Activated T-helper 2 cell treated with anti-CD3 and anti-CD28 coated beads, Interferon-gamma antibody, Interleukin-2, Interleukin-4, amounts not matched to agents 10 μg/mL and 5 μg/mL and 100 μg/mL, durations not matched to agents 14 hours and 24 hours and 36 hours (primary cell): ENCODE data around the gene CEP95. TPM values are rescaled to one million over a fixed set of nuclear protein-coding genes. Genes with fewer than 3 reads are reported as not detected.

Experiments used
- DNase-seq: peaks from one replicate; pipeline ENCODE4 v3.0.0; 2021; ENCODE audit warnings: low spot score
- H3K27ac Mint-ChIP-seq: one replicate; pipeline ENCODE4 v1.8.0; 2021; ENCODE audit warnings: mixed read lengths
- H3K27me3 Mint-ChIP-seq: one replicate; pipeline ENCODE4 v1.8.0; 2021; ENCODE audit warnings: low read depth, mixed read lengths
- H3K36me3 Mint-ChIP-seq: one replicate; pipeline ENCODE4 v1.8.0; 2021; ENCODE audit warnings: low read depth, mixed read lengths
- H3K4me1 Mint-ChIP-seq: one replicate; pipeline ENCODE4 v1.8.0; 2021; ENCODE audit warnings: low read depth, mixed read lengths
- H3K4me3 Mint-ChIP-seq: one replicate; pipeline ENCODE4 v1.8.0; 2021; ENCODE audit warnings: low read depth, mild to moderate bottlenecking, moderate library complexity, mixed read lengths
- H3K9me3 Mint-ChIP-seq: one replicate; pipeline ENCODE4 v1.8.0; 2021; ENCODE audit warnings: mixed read lengths
- intact Hi-C: fragments of 100-400 bp; cut with micrococcal nuclease; formaldehyde crosslinking; loops from one replicate; pipeline ENCODE4 v1.15.1; 2023
- total RNA-seq: library from RNA; stranded (reverse); gene quantifications from 2 replicates; pipeline ENCODE4 v1.2.3, GENCODE V29; 2022

Gene CEP95
- total RNA-seq, 1 donor from 2014 or later = 45.2 TPM

- Mint-ChIP-seq H3K27me3 (no peaks in the 10 kb centered on the region), H3K4me3 (peak within 1 kb of the TSS; percentile 98), H3K36me3 (peaks cover 73% of the 10 kb centered on the region), H3K4me1 (peaks cover 45% of the 10 kb centered on the region), H3K9me3 (no peaks in the 10 kb centered on the region), H3K27ac (peak within 1 kb of the TSS; percentile 100)
- intact Hi-C loops = loop anchor here (1.0 to 10.0 kb wide), 10 partner anchors 9 to 731 kb away; partner anchors contain the start of genes CCDC47, DDX42, FTSJ3 and GNA13
- DNase-seq = peak; percentile 97
Measured at GRCh38 chr17:64506201-64506575, 589 bp upstream of the CEP95 start, which contains the start of gene DDX5. Gene DDX5 (minus strand): TSS chr17:64506289. CDS start chr17:64506119, 170 bp downstream.

DNA sequence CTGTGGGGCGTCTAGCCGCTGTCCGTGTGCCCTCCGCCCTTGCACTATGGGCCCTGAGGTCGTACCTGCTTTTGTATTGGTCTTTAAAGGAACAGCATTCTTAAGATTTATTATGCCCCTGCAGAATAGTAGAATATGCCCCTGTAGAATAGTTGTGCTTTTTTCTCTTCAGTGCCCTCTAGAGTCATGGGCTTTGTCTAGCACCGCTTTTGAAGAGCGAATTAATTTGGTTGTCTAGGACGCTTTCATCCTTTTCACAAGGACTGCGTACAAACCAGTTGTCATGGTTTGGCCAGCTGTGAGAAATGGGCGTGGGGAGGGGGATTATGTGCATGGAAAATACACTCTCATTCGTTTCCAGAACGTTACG lies 621 bp downstream of the CEP95 start:
- Mint-ChIP-seq H3K4me1 (peaks cover 42% of the 10 kb centered on the region), H3K27ac (peak overlapping the region; percentile 100), H3K4me3 (peak overlapping the region; percentile 98), H3K36me3 (peaks cover 69% of the 10 kb centered on the region), H3K9me3 (no peaks in the 10 kb centered on the region), H3K27me3 (no peaks in the 10 kb centered on the region)
- intact Hi-C loops = loop anchor here (2.0 to 10.0 kb wide), 9 partner anchors 65 to 733 kb away; partner anchors contain the start of genes CCDC47, DDX42, FTSJ3 and GNA13
- peak; percentile 28 for DNase-seq

GRCh38 chr17:64508683-64509082 lies 1.9 kb downstream of the CEP95 start:
- H3K9me3 Mint-ChIP-seq = no peaks in the 10 kb centered on the region
- peaks cover 36% of the 10 kb centered on the region for H3K4me1 Mint-ChIP-seq
- H3K27ac Mint-ChIP-seq = no peak overlapping the region
- no peak for DNase-seq
- H3K27me3 Mint-ChIP-seq = no peaks in the 10 kb centered on the region
- intact Hi-C loops = loop anchor here (5.0 to 10.0 kb wide), 6 partner anchors 94 to 734 kb away; partner anchors contain the start of genes CCDC47, DDX42, FTSJ3 and GNA13
- H3K4me3 Mint-ChIP-seq = peak overlapping the region; percentile 98
- H3K36me3 Mint-ChIP-seq = peaks cover 68% of the 10 kb centered on the region

GRCh38 chr17:64509179-64509578 lies 2.4 kb downstream of the CEP95 start:
- Mint-ChIP-seq H3K4me1 (peaks cover 32% of the 10 kb centered on the region), H3K27me3 (no peaks in the 10 kb centered on the region), H3K4me3 (peak overlapping the region; percentile 54), H3K27ac (no peak overlapping the region), H3K9me3 (no peaks in the 10 kb centered on the region), H3K36me3 (peaks cover 68% of the 10 kb centered on the region)
- no peak for DNase-seq
- intact Hi-C loops = loop anchor here (5.0 to 10.0 kb wide), 6 partner anchors 93 to 734 kb away; partner anchors contain the start of genes CCDC47, DDX42, FTSJ3 and GNA13

DNA sequence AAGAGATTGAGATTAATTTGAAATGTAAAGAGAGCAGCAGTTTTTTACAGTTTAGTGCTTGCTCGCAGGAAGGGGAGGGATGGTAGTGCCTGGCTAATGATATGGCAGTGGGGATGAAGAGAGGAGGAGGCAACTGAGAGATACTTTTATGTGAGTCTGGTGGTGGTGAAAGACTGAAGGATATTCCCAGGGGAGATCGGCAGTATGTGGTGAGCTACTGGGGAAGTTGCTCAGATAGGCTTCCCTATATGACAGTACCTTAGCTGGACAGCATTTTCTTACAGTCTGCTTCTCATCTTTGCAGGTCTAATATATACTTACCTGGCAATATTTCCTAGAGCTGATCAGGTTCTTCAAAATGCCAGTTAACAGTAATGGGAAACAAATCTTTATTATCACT lies 8.6 kb downstream of the CEP95 start:
- H3K4me1 Mint-ChIP-seq = peaks cover 14% of the 10 kb centered on the region
- no peaks in the 10 kb centered on the region for H3K27me3 Mint-ChIP-seq
- H3K27ac Mint-ChIP-seq = no peak overlapping the region
- no peak for DNase-seq
- no peaks in the 10 kb centered on the region for H3K9me3 Mint-ChIP-seq
- intact Hi-C loops = no loop called here
- H3K36me3 Mint-ChIP-seq = peaks cover 71% of the 10 kb centered on the region
- H3K4me3 Mint-ChIP-seq = no peak overlapping the region

GRCh38 chr17:64515829-64516228 lies 9.1 kb downstream of the CEP95 start:
- Mint-ChIP-seq H3K4me1 (peaks cover 14% of the 10 kb centered on the region), H3K27me3 (no peaks in the 10 kb centered on the region), H3K27ac (no peak overlapping the region), H3K4me3 (no peak overlapping the region), H3K9me3 (no peaks in the 10 kb centered on the region), H3K36me3 (peaks cover 67% of the 10 kb centered on the region)
- no peak for DNase-seq
- intact Hi-C loops = no loop called here

GRCh38 chr17:64519601-64520000 lies 12.8 kb downstream of the CEP95 start:
- Mint-ChIP-seq H3K4me3 (no peak overlapping the region), H3K4me1 (peaks cover 8% of the 10 kb centered on the region), H3K9me3 (no peaks in the 10 kb centered on the region), H3K27ac (no peak overlapping the region), H3K27me3 (no peaks in the 10 kb centered on the region), H3K36me3 (peaks cover 56% of the 10 kb centered on the region)
- intact Hi-C loops = no loop called here
- DNase-seq = no peak

DNA sequence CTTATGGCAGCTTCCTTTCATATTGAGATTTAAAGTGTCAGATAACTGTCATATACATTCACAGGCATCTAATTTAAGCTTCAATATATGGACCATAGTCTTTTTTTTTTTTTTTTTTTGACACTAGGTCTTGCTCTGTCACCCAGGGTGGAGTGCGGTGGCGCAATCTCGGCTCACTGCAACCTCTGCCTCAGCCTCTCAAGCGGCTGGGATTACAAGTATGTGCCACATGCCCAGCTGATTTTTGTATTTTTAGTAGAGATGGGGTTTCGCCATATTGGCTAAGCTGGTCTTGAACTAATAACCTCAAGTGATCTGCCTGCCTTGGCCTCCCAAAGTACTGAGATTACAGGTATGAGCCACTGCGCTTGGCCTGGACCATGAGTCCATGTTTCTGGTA lies 13.6 kb downstream of the CEP95 start:
- intact Hi-C loops = no loop called here
- no peaks in the 10 kb centered on the region for H3K27me3 Mint-ChIP-seq
- no peak overlapping the region for H3K4me3 Mint-ChIP-seq
- peaks cover 6% of the 10 kb centered on the region for H3K4me1 Mint-ChIP-seq
- no peak overlapping the region for H3K27ac Mint-ChIP-seq
- H3K9me3 Mint-ChIP-seq = no peaks in the 10 kb centered on the region
- no peak for DNase-seq
- H3K36me3 Mint-ChIP-seq = peaks cover 52% of the 10 kb centered on the region

- Mint-ChIP-seq H3K4me1 (peaks cover 2% of the 10 kb centered on the region), H3K36me3 (peaks cover 75% of the 10 kb centered on the region), H3K27ac (no peak overlapping the region), H3K9me3 (no peaks in the 10 kb centered on the region), H3K27me3 (no peaks in the 10 kb centered on the region), H3K4me3 (no peak overlapping the region)
- DNase-seq = no peak
- intact Hi-C loops = no loop called here
Measured at GRCh38 chr17:64527914-64528313, 21.1 kb downstream of the CEP95 start.

- H3K9me3 Mint-ChIP-seq = no peaks in the 10 kb centered on the region
- H3K4me3 Mint-ChIP-seq = no peak overlapping the region
- no peak overlapping the region for H3K27ac Mint-ChIP-seq
- H3K4me1 Mint-ChIP-seq = peaks cover 7% of the 10 kb centered on the region
- no peaks in the 10 kb centered on the region for H3K27me3 Mint-ChIP-seq
- no peak for DNase-seq
- intact Hi-C loops = no loop called here
- H3K36me3 Mint-ChIP-seq = peaks cover 79% of the 10 kb centered on the region
Measured at GRCh38 chr17:64529221-64529620, 22.4 kb downstream of the CEP95 start.

- peaks cover 9% of the 10 kb centered on the region for H3K4me1 Mint-ChIP-seq
- no peaks in the 10 kb centered on the region for H3K27me3 Mint-ChIP-seq
- intact Hi-C loops = no loop called here
- no peak overlapping the region for H3K4me3 Mint-ChIP-seq
- H3K9me3 Mint-ChIP-seq = no peaks in the 10 kb centered on the region
- DNase-seq = no peak
- H3K27ac Mint-ChIP-seq = no peak overlapping the region
- H3K36me3 Mint-ChIP-seq = peaks cover 79% of the 10 kb centered on the region
Measured at GRCh38 chr17:64531955-64532371, 25.2 kb downstream of the CEP95 start.

- Mint-ChIP-seq H3K4me3 (no peak overlapping the region), H3K9me3 (no peaks in the 10 kb centered on the region), H3K27ac (no peak overlapping the region), H3K36me3 (peaks cover 79% of the 10 kb centered on the region), H3K27me3 (no peaks in the 10 kb centered on the region), H3K4me1 (peaks cover 9% of the 10 kb centered on the region)
- no peak for DNase-seq
- intact Hi-C loops = no loop called here
Measured at GRCh38 chr17:64532409-64532808, 25.6 kb downstream of the CEP95 start.

DNA sequence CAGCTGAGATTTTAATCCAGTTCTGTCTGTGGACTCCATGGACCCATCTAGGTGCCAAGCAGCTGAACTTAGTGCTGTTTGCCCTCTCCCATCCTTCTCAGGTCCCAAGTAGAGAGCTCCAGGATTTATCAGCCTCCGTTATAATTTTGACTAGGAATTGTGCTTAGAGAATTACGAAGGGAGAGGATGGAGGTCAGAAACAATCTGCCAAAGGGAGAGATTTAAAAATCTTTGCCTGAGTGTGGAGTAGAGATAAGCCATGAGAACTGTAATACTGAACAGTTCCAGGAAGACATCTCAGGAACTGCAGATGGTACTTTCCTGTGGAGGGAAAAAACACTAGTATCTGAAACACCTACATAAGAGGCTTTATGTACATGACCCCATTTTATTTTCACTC lies 27.0 kb downstream of the CEP95 start:
- intact Hi-C loops = no loop called here
- Mint-ChIP-seq H3K27me3 (no peaks in the 10 kb centered on the region), H3K4me3 (no peak overlapping the region), H3K4me1 (peaks cover 9% of the 10 kb centered on the region), H3K36me3 (peaks cover 74% of the 10 kb centered on the region), H3K9me3 (no peaks in the 10 kb centered on the region), H3K27ac (peak overlapping the region; percentile 34)
- DNase-seq = no peak

- H3K4me1 Mint-ChIP-seq = peaks cover 9% of the 10 kb centered on the region
- intact Hi-C loops = no loop called here
- no peaks in the 10 kb centered on the region for H3K9me3 Mint-ChIP-seq
- no peak for DNase-seq
- peak overlapping the region; percentile 34 for H3K27ac Mint-ChIP-seq
- H3K27me3 Mint-ChIP-seq = no peaks in the 10 kb centered on the region
- H3K36me3 Mint-ChIP-seq = peaks cover 74% of the 10 kb centered on the region
- H3K4me3 Mint-ChIP-seq = no peak overlapping the region
Measured at GRCh38 chr17:64534187-64534586, 27.4 kb downstream of the CEP95 start.
